ENCODE results near the gene PADI1.

DNA sequence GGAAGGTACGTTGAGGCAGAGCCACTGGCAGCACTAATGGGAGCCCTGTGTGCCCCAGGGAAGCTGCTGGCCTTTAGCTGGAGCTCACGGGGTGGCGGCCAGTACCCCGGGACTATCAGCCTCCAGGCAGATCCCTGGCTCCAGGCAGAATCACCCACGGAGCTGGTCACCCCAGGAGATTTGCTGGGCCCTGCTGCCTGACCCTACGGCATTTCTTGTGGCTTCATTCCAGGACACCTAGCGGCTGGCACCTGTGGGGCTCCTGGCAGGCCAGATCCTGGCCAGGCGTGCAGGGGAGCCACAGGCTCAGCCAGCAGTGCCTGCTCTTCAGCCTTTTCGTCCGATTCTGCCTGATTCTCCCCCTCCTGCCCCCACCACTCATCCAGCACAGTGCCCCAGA is 7.1 kb downstream of the PADI1 start:
- TF ChIP-seq JUND (IDR thresholded peaks at IDR 0.05): no peak
- TF ChIP-seq REST (IDR thresholded peaks at IDR 0.05; ENCODE audit: low read depth): no peak
- no peak for TF ChIP-seq CTCF (IDR thresholded peaks at IDR 0.05 in 2 of 3, conservative IDR thresholded peaks at IDR 0.05 in 1 of 3; ENCODE audit: borderline replicate concordance in 1 of 3, insufficient read depth in 1 of 3, low read depth in 2 of 3, low read length in 2 of 3)
- no peak for TF ChIP-seq EZH2phosphoT487 (IDR thresholded peaks at IDR 0.05; ENCODE audit: borderline replicate concordance)
- no peak for TF ChIP-seq POLR2AphosphoS5 (IDR thresholded peaks at IDR 0.05; ENCODE audit: low read depth, low read length)
- no peak for TF ChIP-seq EGR1 (IDR thresholded peaks at IDR 0.05; ENCODE audit: low read depth)
- TF ChIP-seq, protein P1, sequence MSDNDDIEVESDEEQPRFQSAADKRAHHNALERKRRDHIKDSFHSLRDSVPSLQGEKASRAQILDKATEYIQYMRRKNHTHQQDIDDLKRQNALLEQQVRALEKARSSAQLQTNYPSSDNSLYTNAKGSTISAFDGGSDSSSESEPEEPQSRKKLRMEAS (IDR thresholded peaks at IDR 0.05): no peak
- TF ChIP-seq, protein P2, sequence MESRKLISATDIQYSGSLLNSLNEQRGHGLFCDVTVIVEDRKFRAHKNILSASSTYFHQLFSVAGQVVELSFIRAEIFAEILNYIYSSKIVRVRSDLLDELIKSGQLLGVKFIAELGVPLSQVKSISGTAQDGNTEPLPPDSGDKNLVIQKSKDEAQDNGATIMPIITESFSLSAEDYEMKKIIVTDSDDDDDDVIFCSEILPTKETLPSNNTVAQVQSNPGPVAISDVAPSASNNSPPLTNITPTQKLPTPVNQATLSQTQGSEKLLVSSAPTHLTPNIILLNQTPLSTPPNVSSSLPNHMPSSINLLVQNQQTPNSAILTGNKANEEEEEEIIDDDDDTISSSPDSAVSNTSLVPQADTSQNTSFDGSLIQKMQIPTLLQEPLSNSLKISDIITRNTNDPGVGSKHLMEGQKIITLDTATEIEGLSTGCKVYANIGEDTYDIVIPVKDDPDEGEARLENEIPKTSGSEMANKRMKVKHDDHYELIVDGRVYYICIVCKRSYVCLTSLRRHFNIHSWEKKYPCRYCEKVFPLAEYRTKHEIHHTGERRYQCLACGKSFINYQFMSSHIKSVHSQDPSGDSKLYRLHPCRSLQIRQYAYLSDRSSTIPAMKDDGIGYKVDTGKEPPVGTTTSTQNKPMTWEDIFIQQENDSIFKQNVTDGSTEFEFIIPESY (IDR thresholded peaks at IDR 0.05; ENCODE audit: extremely low read depth, insufficient replicate concordance, low read length): no peak
- TF ChIP-seq POLR2A (IDR thresholded peaks at IDR 0.05; ENCODE audit: borderline replicate concordance, extremely low read depth, insufficient read depth, insufficient read length): no peak
- TF ChIP-seq EZH2 (IDR thresholded peaks at IDR 0.05): no peak
- no peak for TF ChIP-seq CBX3 (IDR thresholded peaks at IDR 0.05; ENCODE audit: low read depth)
